HCT116 (cell line): ENCODE results near the gene NEK11. TPM values are rescaled to one million over a fixed set of nuclear protein-coding genes. Genes with fewer than 3 reads are reported as not detected.

Experiments used
- ATAC-seq: fragments of 200-7000 bp; cut with Tn5 transposase; 2 replicates; pipeline ENCODE4 v1.9.1; 2020; ENCODE audit warnings: mild to moderate bottlenecking, moderate library complexity
- BruUV-seq: library from RNA; stranded (reverse); fragments of 400-500 nt; replicated peaks from 2 replicates; lab custom pipeline; 2021; lab: Mats Ljungman, UMichigan
- CTCF ChIA-PET: fragments of 300-600 bp; sonication (Branson Sonifier 250); formaldehyde crosslinking; loops from one replicate; lab custom pipeline; 2021; ENCODE audit warnings: antibody characterized with exemption; lab: Charles Lee
- POLR2A ChIA-PET: fragments of 300-600, 350-600 bp; sonication (Branson Sonifier 250); formaldehyde crosslinking; loops from one replicate; lab custom pipeline; 2021; ENCODE audit warnings: antibody characterized with exemption; lab: Charles Lee
- RAD21 ChIA-PET, 2 experiments: fragments of 300-600 bp; sonication (Branson Sonifier 250); formaldehyde crosslinking; loops; one replicate each; lab custom pipeline; 2023; ENCODE audit warnings: low total read pairs in 2 of 2; ENCODE audit not compliant: uncharacterized antibody in 2 of 2, unreplicated experiment in 2 of 2, low non-redundant PET in 1 of 2; lab: Charles Lee
- DNase-seq: peaks from one replicate; pipeline ENCODE4 v3.0.0-alpha.2; 2010; ENCODE audit warnings: low read depth, low spot score
- H2AFZ ChIP-seq: fragments of 200-600 bp; shearing (Covaris generic), sonication (generic); 2 replicates; pipeline ENCODE4 v1.6.1; 2017; ENCODE audit warnings: low read depth, mixed run types, mixed read lengths, antibody characterized with exemption, low read length; ENCODE audit not compliant: poor library complexity, severe bottlenecking
- H3K27ac ChIP-seq: 2 replicates; pipeline ENCODE4 v1.5.1; 2012; ENCODE audit warnings: low read depth, low read length
- H3K27me3 ChIP-seq: fragments of 200-600 bp; sonication (generic); 2 replicates; pipeline ENCODE4 v1.6.1; 2016; ENCODE audit warnings: mixed run types, low read length, mixed read lengths; ENCODE audit not compliant: insufficient read depth
- H3K36me3 ChIP-seq, 2 experiments: fragments of 200-500 bp in 1 of 2; fragments of 200-600 bp in 1 of 2; sonication (Bioruptor generic) in 1 of 2; sonication (generic) in 1 of 2; 2 replicates each; pipeline versions ENCODE4 v1.5.1 to v1.6.1; 2014 to 2016; ENCODE audit warnings: low read length in 2 of 2, inconsistent platforms in 1 of 2, mixed read lengths in 1 of 2, mixed run types in 1 of 2; ENCODE audit not compliant: insufficient read depth in 2 of 2, control insufficient read depth in 1 of 2
- H3K4me1 ChIP-seq, 2 experiments: fragments of 200-600 bp in 1 of 2; sonication (generic) in 1 of 2; 2 replicates each; pipeline versions ENCODE4 v1.5.1 to v1.6.1; 2012 to 2017; ENCODE audit warnings: low read length in 2 of 2, inconsistent platforms in 1 of 2, mild to moderate bottlenecking in 1 of 2, mixed read lengths in 1 of 2, mixed run types in 1 of 2, moderate library complexity in 1 of 2; ENCODE audit not compliant: insufficient read depth in 2 of 2, control insufficient read depth in 1 of 2
- H3K4me2 ChIP-seq: fragments of 200-600 bp; sonication (generic); 2 replicates; pipeline ENCODE4 v1.6.1; 2017; ENCODE audit warnings: mixed run types, low read length, mixed read lengths
- H3K4me3 ChIP-seq, 2 experiments: fragments of 200-600 bp in 1 of 2; sonication (generic) in 1 of 2; replicated peaks in 1 of 2; 2 replicates each; pipeline ENCODE4 v1.5.1; 2011 to 2016; ENCODE audit warnings: low read length in 2 of 2, control low read depth in 1 of 2, low read depth in 1 of 2, mild to moderate bottlenecking in 1 of 2, mixed read lengths in 1 of 2, mixed run types in 1 of 2
- H3K79me2 ChIP-seq: fragments of 200-600 bp; sonication (generic); 2 replicates; pipeline ENCODE4 v1.6.1; 2017; ENCODE audit warnings: mild to moderate bottlenecking, mixed run types, low read length, moderate library complexity, mixed read lengths; ENCODE audit not compliant: insufficient read depth
- H3K9ac ChIP-seq: fragments of 200-600 bp; sonication (generic); 2 replicates; pipeline ENCODE4 v1.6.1; 2016; ENCODE audit warnings: low read length, mixed read lengths
- H3K9me2 ChIP-seq: fragments of 200-600 bp; sonication (generic), shearing (Covaris generic); 2 replicates; pipeline ENCODE4 v1.6.1; 2017; ENCODE audit warnings: mixed run types, mild to moderate bottlenecking, moderate library complexity; ENCODE audit not compliant: insufficient read depth
- H3K9me3 ChIP-seq, 2 experiments: fragments of 200-500 bp in 1 of 2; fragments of 200-600 bp in 1 of 2; sonication (Bioruptor generic) in 1 of 2; sonication (generic) in 1 of 2; 2 replicates each; pipeline ENCODE4 v1.6.1; 2014 to 2017; ENCODE audit warnings: low read length in 2 of 2, mixed read lengths in 2 of 2, inconsistent platforms in 1 of 2, low read depth in 1 of 2, mild to moderate bottlenecking in 1 of 2, mixed run types in 1 of 2, moderate library complexity in 1 of 2; ENCODE audit not compliant: control insufficient read depth in 1 of 2, insufficient read depth in 1 of 2
- H4K20me1 ChIP-seq: fragments of 200-600 bp; sonication (generic), shearing (Covaris generic); 2 replicates; pipeline ENCODE4 v1.6.1; 2017; ENCODE audit warnings: mixed run types, mild to moderate bottlenecking, moderate library complexity; ENCODE audit not compliant: insufficient read depth
- CBX3 ChIP-seq: IDR thresholded peaks from 2 replicates; pipeline ENCODE4 v1.6.1; 2012; ENCODE audit warnings: low read depth
- EZH2phosphoT487 ChIP-seq: fragments of 200-600 bp; IDR thresholded peaks from 2 replicates; pipeline ENCODE4 v1.6.1; 2018; ENCODE audit warnings: antibody characterized with exemption, borderline replicate concordance
- JUND ChIP-seq: IDR thresholded peaks from 2 replicates; pipeline ENCODE4 v1.6.1; 2012
- MAX ChIP-seq: IDR thresholded peaks from 2 replicates; pipeline ENCODE4 v1.6.1; 2012
- POLR2AphosphoS5 ChIP-seq: IDR thresholded peaks from 2 replicates; pipeline ENCODE4 v1.6.1; 2011; ENCODE audit warnings: mild to moderate bottlenecking, low read depth, low read length, moderate library complexity
- RAD21 ChIP-seq: IDR thresholded peaks from 2 replicates; pipeline ENCODE4 v1.6.1; 2012; ENCODE audit warnings: low read depth, mild to moderate bottlenecking
- REST ChIP-seq: IDR thresholded peaks from 2 replicates; pipeline ENCODE4 v1.6.1; 2012; ENCODE audit warnings: low read depth
- SP1 ChIP-seq: IDR thresholded peaks from 2 replicates; pipeline ENCODE4 v1.6.1; 2012; ENCODE audit warnings: low read depth
- TCF7L2 ChIP-seq: IDR thresholded peaks from 2 replicates; pipeline ENCODE4 v1.7.0; 2011; ENCODE audit warnings: borderline replicate concordance, inconsistent platforms; ENCODE audit not compliant: insufficient read depth, insufficient read length; ENCODE audit errors: extremely low read depth
- ZNF274 ChIP-seq: fragments of 200-500 bp; sonication (Bioruptor generic); IDR thresholded peaks from 2 replicates; pipeline ENCODE4 v1.6.1; 2014; ENCODE audit warnings: mild to moderate bottlenecking, low read depth, low read length, inconsistent platforms
- intact Hi-C: fragments of 100-400 bp; cut with micrococcal nuclease; formaldehyde crosslinking; loops from 2 replicates; pipeline ENCODE4 v1.10.0; 2022
- total RNA-seq: library from RNA; stranded (reverse); gene quantifications from one replicate; pipeline ENCODE4 v1.2.1, GENCODE V29; 2021; ENCODE audit not compliant: unreplicated experiment

NEK11 gene
- total RNA-seq, 1 experiment from 2014 or later: 3.1 TPM

- Histone ChIP-seq H3K4me2 (no peak overlapping the region), H3K9ac (no peak overlapping the region), H3K9me2 (no peaks in the 10 kb centered on the region), H2AFZ (no peak overlapping the region), H3K4me1 (no peaks in the 10 kb centered on the region), H3K27ac (no peak overlapping the region), H3K9me3 (no peaks in the 10 kb centered on the region), H3K4me3 (no peak overlapping the region), H3K79me2 (no peaks in the 10 kb centered on the region)
- ChIA-PET POLR2A (no interaction called here), RAD21 (no interaction called here)
- no peak for DNase-seq
- ATAC-seq: no peak
- TF ChIP-seq CBX3 (no peak), EZH2phosphoT487 (no peak), POLR2AphosphoS5 (no peak), RAD21 (no peak), TCF7L2 (no peak), MAX (no peak), JUND (no peak), REST (no peak), SP1 (no peak), ZNF274 (no peak)
- TF ChIP-seq, all 23 proteins: peak for 0
- intact Hi-C loops: no loop called here
- no peaks in the 10 kb centered on the region for H3K27me3 ChIP-seq
- CTCF ChIA-PET: no interaction called here
- no peaks in the 10 kb centered on the region for H3K36me3 ChIP-seq
- BruUV-seq: no TSS peak
- no peaks in the 10 kb centered on the region for H4K20me1 ChIP-seq
Observed at GRCh38 chr3:131143802-131144201, 117.1 kb downstream of the NEK11 start.
